DND-41 (cell line): ENCODE results near the gene PLEKHA6.

Experiments
- ATAC-seq: fragments of 200-7000 bp; cut with Tn5 transposase; 3 replicates; pipeline ENCODE4 v1.9.1; 2021; ENCODE audit warnings: low read depth; ENCODE audit not compliant: insufficient read depth
- DNase-seq: peaks from one replicate; pipeline ENCODE4 v3.0.0-alpha.2; 2020
- H2AFZ ChIP-seq: 2 replicates; pipeline ENCODE4 v1.6.0; 2012; ENCODE audit warnings: low read depth, low read length
- H3K27ac ChIP-seq: 2 replicates; pipeline ENCODE4 v1.5.1; 2012; ENCODE audit warnings: low read length, inconsistent platforms
- H3K27me3 ChIP-seq: fragments of 200-600 bp; sonication (generic); 2 replicates; pipeline ENCODE4 v1.6.0; 2012; ENCODE audit warnings: low read length, mild to moderate bottlenecking, inconsistent platforms; ENCODE audit not compliant: insufficient read depth, poor library complexity
- H3K36me3 ChIP-seq: 2 replicates; pipeline ENCODE4 v1.5.1; 2012; ENCODE audit warnings: low read length, inconsistent platforms; ENCODE audit not compliant: insufficient read depth
- H3K4me1 ChIP-seq: 2 replicates; pipeline ENCODE4 v1.5.1; 2012; ENCODE audit warnings: mild to moderate bottlenecking, low read length; ENCODE audit not compliant: insufficient read depth
- H3K4me2 ChIP-seq: 2 replicates; pipeline ENCODE4 v1.6.0; 2012; ENCODE audit warnings: mild to moderate bottlenecking, moderate library complexity, low read length, inconsistent platforms; ENCODE audit not compliant: insufficient read depth
- H3K4me3 ChIP-seq, 2 experiments: fragments of 200-600 bp in 1 of 2; shearing (Covaris generic) in 1 of 2; 2 replicates each; pipeline ENCODE4 v1.5.1; 2012 to 2016; ENCODE audit warnings: inconsistent platforms in 2 of 2, low read length in 2 of 2, mild to moderate bottlenecking in 2 of 2, low read depth in 1 of 2, moderate library complexity in 1 of 2
- H3K79me2 ChIP-seq: 2 replicates; pipeline ENCODE4 v1.6.0; 2012; ENCODE audit warnings: low read length, inconsistent platforms; ENCODE audit not compliant: insufficient read depth
- H3K9ac ChIP-seq: 2 replicates; pipeline ENCODE4 v1.6.0; 2012; ENCODE audit warnings: low read depth, mild to moderate bottlenecking, inconsistent platforms, low read length, moderate library complexity
- H3K9me3 ChIP-seq: 2 replicates; pipeline ENCODE4 v1.5.1; 2012; ENCODE audit warnings: low read length, moderate library complexity, mild to moderate bottlenecking, inconsistent platforms; ENCODE audit not compliant: insufficient read depth, severe bottlenecking
- H4K20me1 ChIP-seq: 2 replicates; pipeline ENCODE4 v1.6.0; 2012; ENCODE audit warnings: low read length; ENCODE audit not compliant: insufficient read depth
- CTCF ChIP-seq: IDR thresholded peaks from 2 replicates; pipeline ENCODE4 v1.5.1; 2012; ENCODE audit warnings: borderline replicate concordance, low read length, moderate library complexity, mild to moderate bottlenecking; ENCODE audit not compliant: poor library complexity, severe bottlenecking; ENCODE audit errors: extremely low read depth
- EZH2 ChIP-seq: IDR thresholded peaks from 3 replicates; pipeline ENCODE4 v1.6.1; 2012; ENCODE audit warnings: borderline replicate concordance, low read depth, mild to moderate bottlenecking, moderate library complexity, low read length, inconsistent platforms; ENCODE audit not compliant: severe bottlenecking

PLEKHA6 gene

DNA sequence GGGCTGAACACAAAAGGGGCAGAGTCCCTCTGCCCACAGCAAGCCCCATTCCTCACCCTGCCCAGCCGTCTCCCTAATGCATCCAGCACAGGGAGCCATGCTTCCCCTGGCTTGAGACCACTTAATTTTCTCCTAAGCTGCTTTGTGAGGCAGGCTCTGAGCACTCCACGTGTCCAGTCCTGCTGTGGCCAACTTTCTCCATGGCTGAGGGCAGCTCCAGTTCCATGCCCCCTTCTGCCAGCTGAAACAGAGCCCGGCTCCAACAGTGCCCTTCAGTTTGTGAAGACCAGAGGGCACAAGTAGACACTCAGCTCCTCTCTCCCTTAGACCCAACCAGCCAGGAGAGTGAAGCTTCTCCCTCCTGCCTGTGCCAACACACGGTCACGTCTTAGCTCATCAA lies 33.8 kb downstream of the PLEKHA6 start:
- no peak overlapping the region for H3K4me2 ChIP-seq
- no peaks in the 10 kb centered on the region for H3K4me1 ChIP-seq
- H3K79me2 ChIP-seq, result no peaks in the 10 kb centered on the region
- H4K20me1 ChIP-seq, result no peaks in the 10 kb centered on the region
- no peak for DNase-seq
- H3K36me3 ChIP-seq, result no peaks in the 10 kb centered on the region
- no peaks in the 10 kb centered on the region for H3K9me3 ChIP-seq
- no peak overlapping the region for H3K4me3 ChIP-seq
- no peak for ATAC-seq
- H3K27me3 ChIP-seq, result peaks cover 28% of the 10 kb centered on the region
- H2AFZ ChIP-seq, result no peak overlapping the region
- no peak for TF ChIP-seq EZH2
- H3K27ac ChIP-seq, result no peak overlapping the region
- H3K9ac ChIP-seq, result no peak overlapping the region

DNA sequence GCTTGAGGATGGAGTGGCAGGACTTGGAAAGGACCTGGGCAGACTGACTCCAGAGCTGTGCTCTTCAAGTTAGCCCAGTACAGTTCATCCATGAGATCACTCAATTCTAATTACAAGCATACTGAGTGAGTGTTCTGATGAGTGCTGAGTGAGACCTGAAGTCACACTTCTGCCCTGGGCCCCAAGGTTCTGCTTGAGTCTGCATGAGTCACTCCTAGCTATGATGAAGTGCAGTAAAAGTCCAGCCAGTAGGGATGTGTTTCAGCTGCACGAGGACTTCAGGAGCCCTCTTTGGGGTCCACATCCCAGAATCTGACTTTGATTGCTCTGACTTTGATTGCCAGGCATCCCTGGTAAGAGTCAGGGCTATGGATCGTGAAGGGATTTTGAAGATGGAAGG lies 35.8 kb downstream of the PLEKHA6 start:
- Histone ChIP-seq H3K9ac (no peak overlapping the region), H3K4me3 (no peak overlapping the region), H3K36me3 (no peaks in the 10 kb centered on the region), H4K20me1 (no peaks in the 10 kb centered on the region), H3K27me3 (peaks cover 36% of the 10 kb centered on the region), H2AFZ (no peak overlapping the region), H3K79me2 (no peaks in the 10 kb centered on the region), H3K4me2 (no peak overlapping the region), H3K4me1 (no peaks in the 10 kb centered on the region), H3K9me3 (no peaks in the 10 kb centered on the region), H3K27ac (no peak overlapping the region)
- ATAC-seq (no peak), DNase-seq (no peak)
- TF ChIP-seq EZH2 (no peak), CTCF (no peak)

- DNase-seq (no peak), ATAC-seq (no peak)
- TF ChIP-seq EZH2 (no peak), CTCF (no peak)
- no peaks in the 10 kb centered on the region for H3K36me3 ChIP-seq
- H3K27me3 ChIP-seq, result peaks cover 43% of the 10 kb centered on the region
- no peaks in the 10 kb centered on the region for H3K9me3 ChIP-seq
- H3K4me3 ChIP-seq, result no peak overlapping the region
- H3K4me2 ChIP-seq, result no peak overlapping the region
- H2AFZ ChIP-seq, result no peak overlapping the region
- H3K27ac ChIP-seq, result no peak overlapping the region
- no peaks in the 10 kb centered on the region for H4K20me1 ChIP-seq
- H3K79me2 ChIP-seq, result no peaks in the 10 kb centered on the region
- no peaks in the 10 kb centered on the region for H3K4me1 ChIP-seq
- H3K9ac ChIP-seq, result no peak overlapping the region
Measured at GRCh38 chr1:204322339-204322868, 37.3 kb downstream of the PLEKHA6 start.

DNA sequence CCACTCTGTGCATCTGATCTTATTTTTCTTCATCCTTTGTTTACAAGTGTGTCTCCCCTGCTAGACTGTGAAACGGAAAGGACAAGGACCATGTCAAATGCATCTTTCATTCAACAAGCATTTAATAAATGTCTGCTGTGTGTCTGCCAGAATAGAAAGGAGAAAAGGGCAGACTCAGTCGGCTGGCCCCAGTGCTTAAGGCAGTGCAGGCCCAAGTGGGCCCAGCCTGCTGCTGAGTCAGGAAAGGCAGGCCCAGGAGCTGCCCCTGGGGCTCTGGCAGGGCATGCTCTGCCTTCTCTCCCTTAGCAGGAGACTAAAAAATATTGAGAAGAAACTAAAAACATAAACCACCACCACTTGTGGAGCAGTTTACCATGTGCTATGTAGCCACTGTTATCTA lies 38.1 kb downstream of the PLEKHA6 start:
- ATAC-seq, result no peak
- Histone ChIP-seq H3K4me2 (no peak overlapping the region), H3K27ac (no peak overlapping the region), H3K9me3 (no peaks in the 10 kb centered on the region), H3K4me1 (no peaks in the 10 kb centered on the region), H3K4me3 (no peak overlapping the region), H3K79me2 (no peaks in the 10 kb centered on the region), H3K27me3 (peaks cover 43% of the 10 kb centered on the region), H2AFZ (no peak overlapping the region), H4K20me1 (no peaks in the 10 kb centered on the region), H3K36me3 (no peaks in the 10 kb centered on the region), H3K9ac (no peak overlapping the region)
- TF ChIP-seq EZH2 (no peak), CTCF (no peak)
- DNase-seq, result no peak
